GM18502 (cell line): ENCODE results near the gene COG5.

Source experiments
- ATAC-seq: cut with Tn5 transposase; IDR thresholded peaks from one replicate; pipeline ENCODE4 v1.9.1; 2021; ENCODE audit warnings: mild to moderate bottlenecking; ENCODE audit not compliant: unreplicated experiment, poor library complexity

Gene COG5

DNA sequence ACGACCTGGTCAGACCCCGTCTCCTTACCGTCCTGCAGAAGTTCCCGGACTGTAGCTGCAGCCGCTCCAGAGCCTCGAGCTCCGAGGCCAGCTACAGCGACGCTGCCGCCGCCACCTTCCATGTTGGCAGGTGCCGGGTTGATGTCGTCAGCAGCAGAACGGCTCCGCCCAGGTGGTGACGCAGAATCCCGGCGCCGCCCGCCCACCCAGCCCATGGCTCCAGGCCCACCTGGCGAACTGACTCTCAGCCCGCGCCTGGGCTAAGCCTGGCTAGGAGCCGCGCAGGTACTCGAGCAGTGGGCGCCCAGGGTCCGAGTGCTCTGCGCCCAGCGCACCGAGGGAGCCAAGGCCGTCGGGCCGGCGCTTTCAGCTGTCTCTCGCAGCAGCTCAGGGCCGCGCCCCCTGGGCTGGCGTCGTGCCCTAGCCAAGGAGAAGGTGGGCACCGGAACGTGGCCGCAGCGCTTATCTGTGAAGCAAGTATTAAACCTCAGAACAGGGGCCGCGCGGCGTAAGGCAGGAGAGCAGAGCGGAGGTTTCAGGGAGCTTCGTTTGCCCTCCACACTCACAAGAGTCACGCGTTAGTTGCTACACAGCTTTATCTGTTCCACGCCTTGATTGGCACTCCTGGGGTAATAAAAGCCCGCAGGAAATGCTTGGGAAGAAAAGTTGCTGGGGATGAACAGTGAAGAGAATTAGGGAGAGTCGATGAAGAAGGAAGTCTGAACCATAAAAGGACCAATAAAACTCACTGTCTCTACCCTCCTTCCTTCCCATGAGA, at the start of gene COG5, which contains the start of gene DUS4L:
Gene COG5, minus strand, starts transcription at position 146 of the 778 bp plus-strand sequence. Its CDS starts 24 bp downstream, at position 122.
Gene DUS4L, plus strand, starts transcription at position 197 of the 778 bp plus-strand sequence. CDS start 3,100 bp downstream, outside the sequence.
- peak; percentile 96 for ATAC-seq

DNA sequence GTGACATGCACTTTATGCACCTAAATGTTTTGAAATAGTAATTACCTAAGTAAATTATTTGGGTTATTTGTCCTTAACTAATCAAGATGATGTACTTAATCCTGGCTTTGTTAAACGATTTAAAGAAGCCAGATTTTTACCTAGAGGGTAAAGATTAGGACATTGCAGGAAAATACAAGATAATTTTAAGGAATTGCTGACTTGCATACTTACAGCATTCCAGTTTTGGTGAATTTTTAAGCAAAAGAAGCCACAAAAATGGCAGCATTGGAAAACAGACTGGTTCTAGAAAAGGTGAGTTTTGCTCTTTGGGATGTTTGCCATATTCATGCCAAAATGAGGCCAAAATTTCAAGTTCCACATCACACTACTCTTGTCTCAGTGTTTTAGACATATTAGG, 49.7 kb upstream of the COG5 start:
- ATAC-seq, result no peak

DNA sequence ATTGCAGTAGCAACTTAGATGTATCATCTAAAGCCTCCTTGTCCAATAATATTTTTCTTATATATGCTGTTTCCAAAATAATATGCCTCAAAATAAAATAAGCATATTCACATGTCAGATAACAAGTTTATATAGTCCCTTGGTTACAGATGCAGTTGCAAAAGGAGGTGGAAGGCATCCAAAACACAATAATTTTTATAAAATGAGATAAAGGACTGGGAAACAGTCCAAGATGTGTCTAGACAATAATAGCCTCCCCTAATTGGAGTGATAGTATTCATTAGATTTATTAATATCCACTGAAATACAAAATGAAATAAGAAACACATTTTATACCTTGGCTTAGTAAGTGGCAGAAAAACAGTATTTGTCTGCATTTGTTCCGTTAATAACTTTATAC, 46.6 kb upstream of the COG5 start:
- ATAC-seq, result no peak

DNA sequence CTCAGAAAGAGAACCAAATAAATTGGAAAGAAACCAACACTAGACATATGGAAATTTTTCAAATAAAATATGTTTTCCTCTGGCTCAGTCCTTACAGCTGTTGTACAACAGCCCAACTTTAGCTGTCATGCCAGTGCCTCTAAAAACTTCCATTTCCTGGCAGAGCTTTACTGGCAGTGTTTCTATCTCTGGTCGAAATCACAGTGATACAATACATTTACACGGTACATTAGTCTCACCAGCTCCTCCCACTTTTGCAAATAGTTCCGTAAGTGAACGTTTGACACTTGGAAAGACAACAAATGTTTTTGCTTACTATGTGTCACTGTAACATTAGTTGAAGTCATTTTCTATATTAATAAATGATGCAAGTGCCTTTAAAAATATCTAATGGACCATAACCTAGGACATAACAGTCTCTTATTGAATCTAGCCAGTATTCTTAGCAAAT, 46.1 kb upstream of the COG5 start:
- no peak for ATAC-seq

DNA sequence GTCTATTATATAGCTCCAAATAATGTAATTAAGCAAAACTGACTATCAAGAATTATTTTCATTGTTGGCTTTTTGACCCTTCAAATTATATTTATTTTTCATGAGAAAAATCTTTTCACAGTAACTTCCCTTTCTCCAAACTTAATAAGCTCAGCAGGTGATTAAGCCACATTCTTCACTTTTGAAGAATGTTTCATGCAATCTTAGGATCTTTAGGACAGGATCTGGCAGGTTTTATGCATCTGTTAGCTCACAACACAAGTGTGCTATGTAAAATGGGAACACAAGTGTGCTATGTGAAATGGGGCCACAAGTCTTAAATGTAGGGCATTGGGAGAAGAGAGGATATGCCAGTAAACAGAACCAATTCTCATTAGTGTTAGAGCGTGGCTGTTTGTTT, 42.6 kb upstream of the COG5 start:
- ATAC-seq, result no peak

DNA sequence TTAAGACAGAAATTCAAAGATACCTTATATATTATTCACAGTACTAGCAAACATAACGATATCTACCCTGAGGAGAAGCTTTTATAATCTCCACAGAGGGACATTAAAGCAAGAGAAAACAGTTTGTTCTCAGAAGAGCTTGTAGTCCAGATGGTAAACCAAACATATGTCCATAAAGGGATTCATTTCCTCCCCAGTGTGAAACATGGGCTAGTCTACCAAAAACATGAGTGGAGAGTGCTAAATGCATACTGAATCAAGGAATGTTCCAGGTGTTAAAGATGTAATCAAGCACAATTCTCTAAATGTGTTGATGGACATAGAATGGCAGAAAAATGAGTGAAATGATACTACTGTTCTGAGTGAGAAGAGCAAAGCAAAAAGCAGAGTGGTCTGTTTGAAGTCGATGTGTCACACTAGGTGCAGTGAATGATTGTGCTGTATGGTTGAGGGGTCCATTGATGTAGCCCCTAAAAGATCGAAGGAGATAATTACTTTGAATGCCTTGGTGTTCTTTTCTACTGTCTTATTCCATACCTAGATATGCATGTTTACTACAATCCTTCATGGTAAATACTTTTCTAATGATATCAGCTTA, 41.6 kb upstream of the COG5 start:
- no peak for ATAC-seq

DNA sequence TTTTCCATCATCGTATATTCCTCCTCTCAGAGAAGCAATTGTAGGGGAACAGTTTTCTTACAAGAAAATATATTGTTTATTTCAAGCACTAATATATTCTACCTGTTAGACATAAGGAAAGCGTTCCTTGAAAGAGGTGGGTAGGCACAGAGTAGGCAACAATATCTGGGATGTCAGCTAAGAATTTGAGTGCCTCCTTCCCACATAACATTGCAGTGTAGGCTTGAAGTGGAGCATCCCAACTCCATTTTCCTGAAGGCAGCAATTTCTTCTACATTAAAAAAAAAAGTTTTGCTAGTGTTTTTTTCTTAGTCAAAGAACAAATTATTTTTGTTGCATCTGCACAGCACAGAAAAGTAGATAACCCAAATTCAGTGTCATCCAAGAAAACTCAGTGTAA, 37.1 kb upstream of the COG5 start:
- ATAC-seq, result no peak

DNA sequence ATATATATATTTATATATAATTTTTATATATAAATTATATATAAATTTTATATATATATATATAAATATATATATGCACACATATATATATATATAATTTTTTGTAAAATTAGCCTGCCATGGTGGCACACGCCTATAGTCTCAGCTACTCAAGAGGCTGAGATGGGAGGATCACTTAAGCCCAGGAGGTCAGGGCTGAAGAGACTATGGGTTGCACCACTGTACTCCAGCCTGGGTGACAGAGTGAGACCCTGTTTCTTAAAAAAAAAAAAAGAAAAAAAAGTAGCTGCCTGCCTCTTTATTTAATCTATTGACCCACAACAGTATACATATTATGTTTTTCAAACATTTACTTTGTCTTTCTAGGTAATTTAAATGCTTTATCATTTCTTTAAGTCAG, 35.5 kb upstream of the COG5 start:
- no peak for ATAC-seq

DNA sequence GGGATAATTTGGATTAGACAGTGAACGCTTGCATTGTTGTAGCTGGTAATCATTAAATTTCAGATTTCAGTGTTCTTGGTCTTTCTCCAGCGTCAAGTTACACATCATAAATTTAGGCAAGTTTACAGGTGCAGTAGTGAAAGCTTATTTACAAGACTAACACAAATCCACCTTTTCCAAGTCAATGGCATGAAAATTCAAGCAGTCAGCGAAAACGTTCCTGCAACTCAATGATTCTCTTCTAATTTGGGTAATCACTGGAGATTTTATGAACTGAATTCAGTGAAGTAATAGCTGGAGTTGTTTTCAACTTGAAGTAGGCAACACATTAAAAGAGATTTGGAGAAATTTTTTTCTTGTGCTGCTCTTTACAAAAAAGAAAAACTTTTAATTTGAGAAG, 34.2 kb upstream of the COG5 start:
- no peak for ATAC-seq

DNA sequence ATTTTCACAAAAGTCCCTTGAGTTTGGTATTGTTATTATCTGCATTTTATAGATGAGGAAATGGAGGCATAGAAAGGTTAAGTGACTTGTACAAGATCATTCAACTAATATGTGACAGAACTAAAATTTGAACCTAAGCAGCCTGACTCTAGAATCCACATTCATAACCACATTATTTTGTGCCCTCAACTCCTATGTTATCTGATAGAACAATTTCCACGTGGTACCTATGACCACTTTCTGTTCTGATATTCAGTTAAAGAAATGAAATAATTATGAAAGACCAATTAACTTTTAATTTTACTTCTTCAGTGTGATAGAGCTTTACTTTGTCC, 33.8 kb upstream of the COG5 start:
- no peak for ATAC-seq

DNA sequence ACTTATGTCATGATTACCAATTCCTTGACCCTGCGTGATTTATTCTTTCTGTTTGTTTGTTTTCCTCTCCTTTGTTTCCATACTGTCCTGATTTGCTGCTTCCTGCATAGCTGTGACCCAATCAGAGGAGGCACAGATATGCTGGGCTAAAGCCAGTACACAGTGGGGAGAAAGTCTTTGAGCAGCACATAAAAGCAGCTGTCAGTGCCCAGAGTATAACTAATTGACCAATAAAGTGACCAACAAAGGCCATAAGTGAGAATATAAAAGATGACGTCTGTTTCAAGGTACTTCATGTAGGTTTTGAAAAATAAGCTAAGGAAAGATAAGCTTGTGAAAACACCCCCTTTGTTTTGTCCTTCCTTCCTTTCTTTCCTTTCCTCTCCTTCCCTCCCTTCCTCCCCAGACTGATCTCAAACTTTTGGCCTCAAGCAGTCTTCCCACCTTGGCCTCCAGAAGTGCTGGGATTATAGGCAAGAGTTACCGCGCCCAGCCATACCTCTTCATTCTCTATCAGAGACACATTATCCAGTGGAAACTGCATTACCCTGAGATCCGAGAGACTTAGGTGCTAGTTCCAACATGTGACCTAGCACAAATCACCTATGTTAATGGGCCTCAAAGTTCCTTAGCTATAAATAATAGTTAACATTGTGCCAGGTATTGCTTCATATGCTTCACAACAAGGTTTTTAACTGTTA, 33.3 kb upstream of the COG5 start:
- no peak for ATAC-seq

DNA sequence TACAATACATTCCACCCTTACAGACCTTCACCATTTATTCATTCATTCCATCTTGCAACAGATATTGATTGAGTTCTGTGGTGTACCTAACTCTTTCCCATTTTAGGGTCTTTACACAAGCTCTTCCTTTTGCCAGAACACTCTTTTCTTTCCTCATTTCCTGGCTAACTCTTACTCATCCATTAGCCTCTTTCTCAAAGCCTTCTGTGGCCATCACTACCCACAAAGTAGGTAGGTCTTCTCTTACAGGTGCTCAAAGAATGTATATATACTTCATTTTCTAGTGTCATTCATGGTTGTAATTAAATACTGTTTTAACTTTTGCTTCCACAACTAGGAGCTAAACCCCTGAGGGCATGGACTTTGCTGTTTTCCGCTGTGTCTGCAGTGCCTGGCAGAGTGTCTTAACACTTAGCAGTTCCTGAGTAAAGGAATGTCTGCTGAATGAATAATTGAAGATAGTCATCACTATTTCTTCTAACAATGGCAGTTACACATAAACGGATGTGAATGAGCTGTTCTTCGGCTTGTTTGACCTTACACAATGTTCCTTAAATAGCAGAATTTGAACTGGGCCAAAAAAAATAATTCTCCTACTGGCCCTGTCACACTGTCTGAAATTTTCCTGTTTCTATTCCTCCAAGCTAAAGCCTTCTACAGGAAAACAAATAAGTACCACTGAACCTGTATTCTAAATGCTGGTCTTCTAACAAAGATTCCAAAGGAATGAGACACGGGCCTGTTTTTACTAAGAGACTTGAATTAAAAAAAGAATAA, 31.4 kb upstream of the COG5 start:
- no peak for ATAC-seq

DNA sequence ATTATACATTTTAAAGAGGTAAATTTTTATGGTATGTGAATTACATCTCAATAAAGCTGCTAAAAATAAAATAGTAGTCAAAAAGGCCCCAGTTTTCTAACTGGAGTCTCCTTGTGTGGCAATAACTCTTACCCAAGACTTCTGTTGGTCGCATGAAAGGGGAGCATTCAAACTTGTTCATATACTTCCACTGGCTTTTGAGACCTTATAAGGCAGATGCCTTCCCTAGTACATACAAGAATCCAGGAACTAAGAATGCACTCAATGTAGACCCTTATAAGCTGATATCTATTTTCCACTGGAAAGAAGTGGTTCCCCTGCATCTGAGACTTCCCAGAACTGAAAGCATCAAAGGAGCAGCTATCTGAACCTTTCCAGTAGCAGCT, 29.3 kb upstream of the COG5 start:
- ATAC-seq, result no peak

DNA sequence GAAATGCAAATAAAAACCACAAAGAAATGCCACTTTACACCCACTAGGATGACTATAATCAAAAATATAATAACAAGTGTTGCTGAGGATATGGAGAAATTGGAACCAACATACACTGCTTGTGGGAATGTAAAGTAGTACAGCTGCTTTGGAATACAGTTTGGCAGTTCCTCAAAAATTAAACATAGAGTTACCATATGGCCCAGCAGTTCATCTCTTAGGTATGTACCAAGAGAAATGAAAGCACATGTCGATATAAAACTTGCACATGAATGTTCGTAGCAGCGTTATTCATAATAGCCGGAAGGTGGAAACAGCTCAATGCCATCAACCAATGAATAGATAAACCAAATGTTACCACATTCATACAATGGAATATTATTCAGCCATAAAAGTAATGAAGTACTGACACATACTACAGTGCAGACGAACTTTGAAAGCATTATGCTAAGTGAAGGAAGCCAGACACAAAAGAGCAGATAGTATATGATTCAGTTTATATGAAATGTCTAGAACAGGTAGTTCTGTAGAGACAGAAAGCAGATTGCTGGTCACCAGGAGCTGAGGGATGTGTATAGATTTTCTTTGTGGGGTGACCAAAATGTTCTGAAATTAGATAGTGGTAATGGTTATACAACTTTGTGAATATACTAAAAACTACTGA, 28.8 kb upstream of the COG5 start:
- no peak for ATAC-seq

DNA sequence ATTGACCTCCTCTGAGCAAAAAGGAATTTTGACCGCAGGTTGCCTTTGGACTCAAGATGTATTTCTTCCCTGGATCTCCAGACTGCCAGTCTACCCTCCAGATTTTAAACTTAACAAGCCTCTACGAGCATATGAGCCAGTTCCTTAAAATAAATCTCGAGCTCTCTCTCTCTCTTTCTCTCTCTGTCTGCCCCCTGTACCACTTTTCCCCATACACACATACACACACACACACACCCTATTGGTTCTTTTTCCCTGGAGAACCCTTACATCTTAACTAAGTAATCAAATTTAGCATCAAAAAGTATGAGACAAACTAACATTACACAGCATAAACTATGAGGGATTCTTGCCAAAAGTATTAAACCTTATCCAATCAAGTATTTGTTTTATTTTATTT, 27.7 kb upstream of the COG5 start:
- ATAC-seq, result no peak

DNA sequence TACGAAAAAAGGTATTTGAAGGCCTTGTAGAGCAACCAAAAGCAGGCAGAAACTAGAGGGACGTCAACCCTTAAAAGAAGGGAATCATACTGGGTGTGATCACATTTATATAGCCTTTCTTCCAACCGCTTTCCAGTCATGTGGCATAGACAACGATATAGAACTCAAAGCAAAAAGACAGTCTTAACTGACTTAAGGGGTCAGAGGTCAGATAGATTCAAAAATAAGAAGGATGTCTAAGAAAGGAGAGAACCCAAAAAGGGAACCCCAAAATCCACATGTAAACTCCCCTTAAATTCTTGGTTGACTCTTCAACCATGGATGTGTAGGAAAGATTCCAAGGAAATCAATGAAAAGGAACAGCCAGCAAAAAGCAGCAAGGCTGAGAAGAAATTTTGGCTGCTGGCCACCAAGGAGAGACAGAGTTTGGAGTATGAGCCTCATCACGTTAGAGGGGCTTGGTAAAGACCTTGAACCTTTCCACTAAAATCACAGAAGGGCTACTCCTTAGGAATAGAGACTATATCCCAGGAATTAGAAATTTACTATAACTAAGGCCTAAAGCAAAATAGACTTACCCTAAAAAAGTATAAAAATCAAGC, 24.9 kb upstream of the COG5 start:
- no peak for ATAC-seq

DNA sequence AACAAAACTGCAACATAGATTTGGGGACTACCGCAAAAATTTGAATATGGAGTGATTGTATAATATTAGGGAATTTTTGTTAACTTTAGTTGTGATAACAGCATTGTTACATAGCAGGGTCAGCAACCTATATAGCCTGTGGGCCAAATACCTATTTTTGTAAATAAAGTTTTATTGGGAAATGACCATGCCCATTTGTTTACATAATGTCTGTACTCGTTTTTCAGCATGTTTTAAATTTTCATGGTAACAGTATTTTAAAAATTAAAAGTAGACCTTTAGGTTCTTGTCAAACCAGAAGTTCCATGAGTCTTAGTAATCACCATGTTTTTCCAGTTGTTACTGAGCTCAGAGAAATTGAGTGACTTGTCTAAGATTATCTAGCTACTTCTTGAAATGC, 21.0 kb upstream of the COG5 start:
- no peak for ATAC-seq

DNA sequence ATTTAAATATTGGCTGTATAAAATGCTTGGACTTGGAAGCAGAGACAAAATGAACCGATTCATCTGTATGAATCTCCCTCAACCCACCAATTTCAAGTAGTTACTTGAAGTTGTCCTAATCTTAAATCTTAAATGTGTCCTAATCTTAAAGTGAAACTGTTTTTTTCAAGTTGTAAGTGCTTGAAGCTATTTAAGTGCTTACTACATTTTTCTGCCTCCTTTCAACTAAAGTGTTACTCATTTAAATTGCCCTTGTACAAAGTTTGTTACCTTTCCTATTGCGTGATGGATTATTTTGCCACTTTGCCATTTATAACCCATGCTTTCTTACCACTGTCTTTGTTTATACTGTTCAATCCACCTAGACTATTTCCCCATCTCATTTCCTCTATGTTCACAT, 19.2 kb upstream of the COG5 start:
- ATAC-seq, result no peak

DNA sequence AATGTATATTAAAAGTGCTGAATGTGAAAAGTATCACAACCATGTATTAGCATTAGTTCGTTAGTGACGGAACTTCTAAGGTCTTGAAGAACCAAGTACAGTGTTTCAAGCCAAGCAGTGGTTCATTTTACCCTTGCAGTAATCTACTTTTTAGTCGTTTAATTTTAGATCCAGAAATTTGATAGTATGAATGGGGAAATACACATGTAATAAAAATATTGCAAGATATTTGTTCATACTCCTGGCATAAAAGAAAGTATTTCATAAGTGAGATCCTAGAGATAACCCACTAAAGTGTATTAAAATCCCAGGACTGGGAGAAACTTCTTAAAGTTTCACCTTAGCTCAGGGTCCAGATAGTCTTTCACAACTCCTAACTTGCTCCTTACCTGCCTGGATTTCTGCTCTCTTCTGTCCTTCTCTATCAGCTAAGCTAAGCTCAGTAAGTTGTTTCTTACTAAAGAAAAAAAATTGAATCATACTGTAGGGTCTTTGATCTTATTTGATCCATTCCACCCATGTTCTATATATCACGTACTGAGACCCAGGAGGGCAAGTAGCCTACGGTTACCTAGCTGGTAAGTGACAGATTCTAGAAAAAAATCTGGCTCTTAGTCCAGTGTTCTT, 17.8 kb upstream of the COG5 start:
- no peak for ATAC-seq
